WTC11 (cell line): ENCODE measurements around the gene GBA2. TPM values are rescaled to one million over a fixed set of nuclear protein-coding genes. Genes with fewer than 3 reads are reported as not detected.

ENCODE experiments used
- ATF1 ChIP-seq: sonication (generic); formaldehyde crosslinking; IDR thresholded peaks from 2 replicates; pipeline ENCODE4 v1.8.1; 2023; ENCODE audit warnings: mild to moderate bottlenecking, moderate library complexity, missing genetic modification reagents
- CREB1 ChIP-seq: sonication (generic); formaldehyde crosslinking; IDR thresholded peaks from 2 replicates; pipeline ENCODE4 v1.8.0; 2023; ENCODE audit warnings: mild to moderate bottlenecking, missing genetic modification reagents
- ETV6 ChIP-seq: sonication (generic); formaldehyde crosslinking; IDR thresholded peaks from 2 replicates; pipeline ENCODE4 v1.8.1; 2022; ENCODE audit warnings: mild to moderate bottlenecking, missing genetic modification reagents
- FOXP1 ChIP-seq: sonication (generic); formaldehyde crosslinking; IDR thresholded peaks from 2 replicates; pipeline ENCODE4 v1.8.0; 2022; ENCODE audit warnings: missing genetic modification reagents, mild to moderate bottlenecking, moderate library complexity, borderline replicate concordance
- GRHL2 ChIP-seq: fragments of 250-450 bp; sonication (Bioruptor Pico); IDR thresholded peaks from 2 replicates; pipeline ENCODE4 v1.8.0; 2022; ENCODE audit warnings: mild to moderate bottlenecking, moderate library complexity; ENCODE audit not compliant: insufficient replicate concordance, severe bottlenecking
- GTF2I ChIP-seq: fragments of 250-450 bp; sonication (Bioruptor Pico); conservative IDR thresholded peaks from 2 replicates; pipeline ENCODE4 v1.4.0; 2021; ENCODE audit warnings: mild to moderate bottlenecking
- NFYB ChIP-seq: sonication (generic); formaldehyde crosslinking; conservative IDR thresholded peaks from 2 replicates; pipeline ENCODE4 v1.8.0; 2022; ENCODE audit warnings: low read depth, missing genetic modification reagents
- NR1H2 ChIP-seq: sonication (generic); formaldehyde crosslinking; IDR thresholded peaks from 2 replicates; pipeline ENCODE4 v1.9.0; 2021; ENCODE audit warnings: mild to moderate bottlenecking, moderate library complexity, missing genetic modification reagents
- NR3C1 ChIP-seq: sonication (generic); formaldehyde crosslinking; conservative IDR thresholded peaks from 2 replicates; pipeline ENCODE4 v1.8.1; 2023; ENCODE audit warnings: low read depth, mild to moderate bottlenecking, missing genetic modification reagents
- SMAD3 ChIP-seq: sonication (generic); formaldehyde crosslinking; IDR thresholded peaks from 2 replicates; pipeline ENCODE4 v1.8.0; 2022; ENCODE audit warnings: missing genetic modification reagents, mild to moderate bottlenecking, borderline replicate concordance
- TEAD4 ChIP-seq: sonication (generic); formaldehyde crosslinking; IDR thresholded peaks from 2 replicates; pipeline ENCODE4 v1.8.0; 2022; ENCODE audit warnings: mild to moderate bottlenecking, missing genetic modification reagents
- ZNF263 ChIP-seq: sonication (generic); formaldehyde crosslinking; IDR thresholded peaks from 2 replicates; pipeline ENCODE4 v1.8.1; 2022; ENCODE audit warnings: low read depth, mild to moderate bottlenecking, moderate library complexity, missing genetic modification reagents
- ZNF416 ChIP-seq: fragments of 250-450 bp; sonication (Bioruptor Pico); IDR thresholded peaks from 2 replicates; pipeline ENCODE4 v1.9.0; 2021; ENCODE audit warnings: mild to moderate bottlenecking, inconsistent platforms
- total RNA-seq: library from RNA; stranded (reverse); gene quantifications from 3 replicates; pipeline ENCODE4 v1.2.3, GENCODE V29; 2021
- TF ChIP-seq, protein P1 (sequence below): sonication (generic); formaldehyde crosslinking; IDR thresholded peaks from 2 replicates; pipeline ENCODE4 v1.8.1; 2023; ENCODE audit warnings: mild to moderate bottlenecking, missing genetic modification reagents
- TF ChIP-seq, protein P2 (sequence below): sonication (generic); formaldehyde crosslinking; IDR thresholded peaks from 2 replicates; pipeline ENCODE4 v1.8.0; 2023; ENCODE audit warnings: mild to moderate bottlenecking, missing genetic modification reagents
- TF ChIP-seq, protein P3 (sequence below): sonication (generic); formaldehyde crosslinking; IDR thresholded peaks from 2 replicates; pipeline ENCODE4 v1.8.1; 2022; ENCODE audit warnings: mild to moderate bottlenecking, moderate library complexity, missing genetic modification reagents
- TF ChIP-seq, protein P4 (sequence below): sonication (generic); formaldehyde crosslinking; conservative IDR thresholded peaks from 2 replicates; pipeline ENCODE4 v1.8.1; 2022; ENCODE audit warnings: mild to moderate bottlenecking, missing genetic modification reagents
- TF ChIP-seq, protein P5 (sequence below): sonication (generic); formaldehyde crosslinking; IDR thresholded peaks from 2 replicates; pipeline ENCODE4 v1.8.1; 2022; ENCODE audit warnings: missing genetic modification reagents, borderline replicate concordance
- TF ChIP-seq, protein P6 (sequence below): fragments of 250-450 bp; sonication (Bioruptor Pico); conservative IDR thresholded peaks from 2 replicates; pipeline ENCODE4 v1.9.0; 2021; ENCODE audit warnings: mild to moderate bottlenecking

The GBA2 gene
- total RNA-seq, 1 experiment from 2014 or later: 104 TPM

DNA sequence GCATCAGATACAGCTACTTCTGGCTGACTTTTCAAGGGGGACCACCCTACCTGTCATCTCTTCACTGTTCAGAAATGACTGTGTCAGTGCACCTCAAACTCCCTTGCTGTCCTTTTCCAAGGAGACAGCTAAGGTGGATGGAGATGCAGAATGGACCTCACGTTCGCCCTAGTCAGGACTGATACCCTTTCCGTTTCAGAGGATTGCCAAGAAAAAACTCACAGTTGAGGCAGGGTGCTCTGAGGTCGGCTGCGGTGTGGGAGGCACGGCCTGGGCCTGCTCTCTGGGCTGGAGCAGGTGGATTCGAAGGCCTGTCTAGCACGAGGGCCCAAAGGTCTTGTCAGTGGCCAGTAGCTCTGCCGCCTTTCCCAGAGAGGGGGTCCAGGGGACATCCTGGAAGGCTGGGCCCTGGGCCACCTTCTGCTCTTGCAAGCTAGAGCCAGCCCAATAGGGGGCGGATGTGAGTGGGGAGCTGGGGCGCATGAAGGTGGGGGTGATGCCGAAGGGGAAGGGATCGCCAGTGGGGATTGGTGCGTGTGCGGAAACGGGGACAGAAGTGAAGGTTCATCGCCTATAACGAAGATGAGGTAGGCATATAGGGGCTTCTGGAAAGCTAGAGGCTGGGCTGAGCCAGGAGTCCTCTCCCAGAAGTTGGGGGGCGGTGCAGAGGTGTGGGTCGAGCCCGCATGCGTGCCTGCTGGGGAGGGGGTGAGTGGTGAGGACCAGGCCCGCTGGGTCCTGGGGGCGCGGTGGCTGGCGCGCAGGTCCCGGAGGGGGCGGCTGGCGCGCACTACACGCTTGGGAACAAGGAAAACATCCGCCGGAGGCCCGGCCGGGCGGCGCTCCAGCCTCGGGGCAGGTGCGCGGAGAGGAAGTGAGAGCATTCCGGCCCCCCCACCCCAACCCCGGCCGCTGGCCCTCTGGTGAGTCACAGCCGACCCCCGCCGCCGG is 7.5 kb upstream of the GBA2 start (continued):
- TF ChIP-seq, protein P1, sequence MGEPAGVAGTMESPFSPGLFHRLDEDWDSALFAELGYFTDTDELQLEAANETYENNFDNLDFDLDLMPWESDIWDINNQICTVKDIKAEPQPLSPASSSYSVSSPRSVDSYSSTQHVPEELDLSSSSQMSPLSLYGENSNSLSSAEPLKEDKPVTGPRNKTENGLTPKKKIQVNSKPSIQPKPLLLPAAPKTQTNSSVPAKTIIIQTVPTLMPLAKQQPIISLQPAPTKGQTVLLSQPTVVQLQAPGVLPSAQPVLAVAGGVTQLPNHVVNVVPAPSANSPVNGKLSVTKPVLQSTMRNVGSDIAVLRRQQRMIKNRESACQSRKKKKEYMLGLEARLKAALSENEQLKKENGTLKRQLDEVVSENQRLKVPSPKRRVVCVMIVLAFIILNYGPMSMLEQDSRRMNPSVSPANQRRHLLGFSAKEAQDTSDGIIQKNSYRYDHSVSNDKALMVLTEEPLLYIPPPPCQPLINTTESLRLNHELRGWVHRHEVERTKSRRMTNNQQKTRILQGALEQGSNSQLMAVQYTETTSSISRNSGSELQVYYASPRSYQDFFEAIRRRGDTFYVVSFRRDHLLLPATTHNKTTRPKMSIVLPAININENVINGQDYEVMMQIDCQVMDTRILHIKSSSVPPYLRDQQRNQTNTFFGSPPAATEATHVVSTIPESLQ (CRISPR knock-in tag): no peak
- TF ChIP-seq ZNF263 (CRISPR knock-in tag) (no peak), NR1H2 (CRISPR knock-in tag) (no peak), FOXP1 (CRISPR knock-in tag) (peak; percentile 43), NR3C1 (CRISPR knock-in tag) (no peak), ZNF416 (CRISPR knock-in tag) (no peak), NFYB (CRISPR knock-in tag) (no peak), ATF1 (CRISPR knock-in tag) (no peak), TEAD4 (CRISPR knock-in tag) (no peak), ETV6 (CRISPR knock-in tag) (no peak), GRHL2 (CRISPR knock-in tag) (no peak), SMAD3 (no peak), GTF2I (CRISPR knock-in tag) (no peak), CREB1 (CRISPR knock-in tag) (peak; percentile 33; the same call in 1 of the 2 replicates)
- TF ChIP-seq, protein P2, sequence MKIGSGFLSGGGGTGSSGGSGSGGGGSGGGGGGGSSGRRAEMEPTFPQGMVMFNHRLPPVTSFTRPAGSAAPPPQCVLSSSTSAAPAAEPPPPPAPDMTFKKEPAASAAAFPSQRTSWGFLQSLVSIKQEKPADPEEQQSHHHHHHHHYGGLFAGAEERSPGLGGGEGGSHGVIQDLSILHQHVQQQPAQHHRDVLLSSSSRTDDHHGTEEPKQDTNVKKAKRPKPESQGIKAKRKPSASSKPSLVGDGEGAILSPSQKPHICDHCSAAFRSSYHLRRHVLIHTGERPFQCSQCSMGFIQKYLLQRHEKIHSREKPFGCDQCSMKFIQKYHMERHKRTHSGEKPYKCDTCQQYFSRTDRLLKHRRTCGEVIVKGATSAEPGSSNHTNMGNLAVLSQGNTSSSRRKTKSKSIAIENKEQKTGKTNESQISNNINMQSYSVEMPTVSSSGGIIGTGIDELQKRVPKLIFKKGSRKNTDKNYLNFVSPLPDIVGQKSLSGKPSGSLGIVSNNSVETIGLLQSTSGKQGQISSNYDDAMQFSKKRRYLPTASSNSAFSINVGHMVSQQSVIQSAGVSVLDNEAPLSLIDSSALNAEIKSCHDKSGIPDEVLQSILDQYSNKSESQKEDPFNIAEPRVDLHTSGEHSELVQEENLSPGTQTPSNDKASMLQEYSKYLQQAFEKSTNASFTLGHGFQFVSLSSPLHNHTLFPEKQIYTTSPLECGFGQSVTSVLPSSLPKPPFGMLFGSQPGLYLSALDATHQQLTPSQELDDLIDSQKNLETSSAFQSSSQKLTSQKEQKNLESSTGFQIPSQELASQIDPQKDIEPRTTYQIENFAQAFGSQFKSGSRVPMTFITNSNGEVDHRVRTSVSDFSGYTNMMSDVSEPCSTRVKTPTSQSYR: no peak
- TF ChIP-seq, protein P3, sequence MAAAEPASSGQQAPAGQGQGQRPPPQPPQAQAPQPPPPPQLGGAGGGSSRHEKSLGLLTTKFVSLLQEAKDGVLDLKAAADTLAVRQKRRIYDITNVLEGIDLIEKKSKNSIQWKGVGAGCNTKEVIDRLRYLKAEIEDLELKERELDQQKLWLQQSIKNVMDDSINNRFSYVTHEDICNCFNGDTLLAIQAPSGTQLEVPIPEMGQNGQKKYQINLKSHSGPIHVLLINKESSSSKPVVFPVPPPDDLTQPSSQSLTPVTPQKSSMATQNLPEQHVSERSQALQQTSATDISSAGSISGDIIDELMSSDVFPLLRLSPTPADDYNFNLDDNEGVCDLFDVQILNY (CRISPR knock-in tag): no peak
- TF ChIP-seq, protein P4, sequence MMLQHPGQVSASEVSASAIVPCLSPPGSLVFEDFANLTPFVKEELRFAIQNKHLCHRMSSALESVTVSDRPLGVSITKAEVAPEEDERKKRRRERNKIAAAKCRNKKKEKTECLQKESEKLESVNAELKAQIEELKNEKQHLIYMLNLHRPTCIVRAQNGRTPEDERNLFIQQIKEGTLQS (CRISPR knock-in tag): 0 out of 2 replicates have a peak, but pooled peaks have one; percentile 23
- TF ChIP-seq, protein P5, sequence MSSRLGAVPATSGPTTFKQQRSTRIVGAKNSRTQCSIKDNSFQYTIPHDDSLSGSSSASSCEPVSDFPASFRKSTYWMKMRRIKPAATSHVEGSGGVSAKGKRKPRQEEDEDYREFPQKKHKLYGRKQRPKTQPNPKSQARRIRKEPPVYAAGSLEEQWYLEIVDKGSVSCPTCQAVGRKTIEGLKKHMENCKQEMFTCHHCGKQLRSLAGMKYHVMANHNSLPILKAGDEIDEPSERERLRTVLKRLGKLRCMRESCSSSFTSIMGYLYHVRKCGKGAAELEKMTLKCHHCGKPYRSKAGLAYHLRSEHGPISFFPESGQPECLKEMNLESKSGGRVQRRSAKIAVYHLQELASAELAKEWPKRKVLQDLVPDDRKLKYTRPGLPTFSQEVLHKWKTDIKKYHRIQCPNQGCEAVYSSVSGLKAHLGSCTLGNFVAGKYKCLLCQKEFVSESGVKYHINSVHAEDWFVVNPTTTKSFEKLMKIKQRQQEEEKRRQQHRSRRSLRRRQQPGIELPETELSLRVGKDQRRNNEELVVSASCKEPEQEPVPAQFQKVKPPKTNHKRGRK (CRISPR knock-in tag): no peak
- TF ChIP-seq, protein P6, sequence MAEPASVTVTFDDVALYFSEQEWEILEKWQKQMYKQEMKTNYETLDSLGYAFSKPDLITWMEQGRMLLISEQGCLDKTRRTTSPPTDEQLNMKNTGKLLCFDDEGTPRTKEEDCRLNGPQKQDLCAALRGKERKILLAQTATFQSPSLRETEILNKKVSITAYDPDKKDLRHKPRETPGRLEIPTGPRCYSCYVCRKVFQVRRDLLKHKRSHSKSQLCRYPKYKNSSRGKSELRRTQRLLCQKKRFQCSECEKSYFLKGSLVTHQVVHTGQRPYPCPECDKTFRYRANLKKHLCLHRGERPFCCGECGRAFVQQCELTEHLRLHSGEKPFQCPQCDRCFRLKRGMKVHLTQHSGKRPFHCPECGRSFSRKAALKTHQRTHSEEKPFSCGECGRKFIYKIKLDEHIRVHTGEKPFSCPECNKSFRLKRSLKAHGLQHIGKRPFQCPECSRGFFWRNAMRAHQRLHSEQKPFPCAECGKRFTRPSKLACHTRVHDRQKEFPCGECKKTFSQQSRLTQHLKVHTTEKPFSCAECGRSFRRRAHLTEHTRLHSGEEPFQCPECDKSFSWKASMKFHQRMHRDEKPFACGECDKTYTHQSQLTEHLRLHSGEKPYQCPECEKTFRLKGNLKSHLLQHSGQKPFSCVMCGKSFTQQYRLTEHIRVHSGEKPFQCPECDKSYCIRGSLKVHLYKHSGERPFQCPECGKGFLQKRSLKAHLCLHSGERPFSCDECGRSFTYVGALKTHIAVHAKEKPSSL (CRISPR knock-in tag): no peak
